DMS153 (cell line): ENCODE results near the gene GPLD1.
"Not testable (repeated sequence)": the region's sequence is repeated elsewhere in the genome, so short reads cannot be mapped to it uniquely, and the experiment has no call there.

ENCODE experiments used
- DNase-seq: peaks from one replicate; lab custom pipeline; 2025; lab: John Stamatoyannopoulos, UW

Gene GPLD1

GRCh38 chr6:24410622-24411021, 78.8 kb downstream of the GPLD1 start:
- DNase-seq = no peak

GRCh38 chr6:24408719-24409410, 80.5 kb downstream of the GPLD1 start:
- no peak for DNase-seq

DNA sequence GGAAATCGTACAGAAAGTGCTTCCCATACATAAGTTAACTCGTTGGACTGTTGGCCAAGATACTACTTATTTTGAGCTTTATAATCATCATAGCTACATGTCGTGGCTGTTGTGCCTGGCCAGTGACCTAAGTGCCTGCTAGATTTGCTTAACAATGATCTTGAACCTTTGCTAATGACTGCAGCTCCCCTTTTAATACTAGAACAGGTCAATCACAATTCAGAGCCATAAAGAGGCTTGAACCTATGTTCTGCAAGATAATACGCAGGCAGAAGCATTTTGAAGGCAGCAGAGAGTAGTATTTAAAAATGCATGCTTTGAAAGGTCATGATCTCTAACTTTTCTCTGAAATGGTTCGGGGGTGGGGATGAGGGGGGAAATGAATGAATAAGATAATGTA, 84.1 kb downstream of the GPLD1 start:
- DNase-seq = no peak

- no peak for DNase-seq
Observed at GRCh38 chr6:24403501-24403824, 85.9 kb downstream of the GPLD1 start.

GRCh38 chr6:24402697-24403500, 86.5 kb downstream of the GPLD1 start, which contains the start of gene MRS2:
MRS2 (plus strand) TSS chr6:24402936; CDS start chr6:24403047, 111 bp downstream.
- peak; percentile 93 for DNase-seq

DNA sequence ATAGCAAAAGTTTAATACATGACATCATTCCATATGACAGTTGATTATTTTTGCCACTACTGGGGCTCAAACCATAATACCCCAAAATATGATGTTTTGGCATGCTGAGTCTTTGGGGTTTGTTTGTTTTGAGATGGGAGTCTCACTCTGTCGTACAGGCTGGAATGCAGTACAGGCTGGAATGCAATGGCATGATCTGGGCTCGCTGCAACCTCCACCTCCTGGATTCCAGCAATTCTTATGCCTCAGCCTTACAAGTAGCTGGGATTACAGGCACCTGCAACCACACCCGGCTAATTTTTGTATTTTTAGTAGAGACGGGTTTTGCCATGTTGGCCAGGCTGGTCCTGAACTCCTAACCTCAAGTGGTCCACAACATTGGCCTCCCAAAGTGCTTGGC, 87.9 kb downstream of the GPLD1 start:
- DNase-seq = no peak

DNA sequence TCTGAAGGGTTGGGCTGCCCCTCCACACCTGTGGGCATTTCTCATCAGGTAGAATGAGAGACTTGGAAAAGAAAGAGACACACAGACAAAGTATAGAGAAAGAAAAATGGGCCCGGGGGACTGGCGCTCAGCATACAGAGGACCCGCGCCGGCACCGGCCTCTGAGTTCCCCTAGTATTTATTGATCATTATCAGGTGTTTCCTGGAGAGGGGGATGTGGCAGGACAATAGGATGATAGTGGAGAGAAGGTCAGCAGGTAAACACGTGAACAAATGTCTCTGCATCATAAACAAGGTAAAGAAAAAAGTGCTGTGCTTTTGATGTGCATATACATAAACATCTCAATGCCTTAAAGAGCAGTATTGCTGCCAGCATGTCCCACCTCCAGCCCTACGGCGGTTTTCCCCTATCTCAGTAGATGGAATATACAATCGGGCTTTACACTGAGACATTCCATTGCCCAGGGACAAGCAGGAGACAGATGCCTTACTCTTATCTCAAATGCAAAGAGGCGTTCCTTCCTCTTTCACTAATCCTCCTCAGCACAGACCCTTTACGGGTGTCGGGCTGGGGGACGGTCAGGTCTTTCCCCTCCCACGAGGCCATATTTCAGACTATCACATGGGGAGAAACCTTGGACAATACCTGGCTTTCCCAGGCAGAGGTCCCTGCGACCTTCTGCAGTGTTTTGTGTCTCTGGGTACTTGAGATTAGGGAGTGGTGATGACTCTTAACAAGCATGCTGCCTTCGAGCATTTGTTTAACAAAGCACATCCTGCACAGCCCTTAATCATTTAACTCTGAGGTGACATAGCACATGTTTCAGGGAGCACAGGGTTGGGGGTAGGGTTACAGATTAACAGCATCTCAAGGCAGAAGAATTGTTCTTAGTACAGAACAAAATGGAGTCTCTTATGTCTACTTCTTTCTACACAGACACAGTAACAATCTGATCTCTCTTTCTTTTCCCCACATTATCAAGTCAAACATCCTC, 89.0 kb downstream of the GPLD1 start:
- DNase-seq = not testable (repeated sequence)

GRCh38 chr6:24397631-24398030, 91.7 kb downstream of the GPLD1 start:
- no peak for DNase-seq

DNA sequence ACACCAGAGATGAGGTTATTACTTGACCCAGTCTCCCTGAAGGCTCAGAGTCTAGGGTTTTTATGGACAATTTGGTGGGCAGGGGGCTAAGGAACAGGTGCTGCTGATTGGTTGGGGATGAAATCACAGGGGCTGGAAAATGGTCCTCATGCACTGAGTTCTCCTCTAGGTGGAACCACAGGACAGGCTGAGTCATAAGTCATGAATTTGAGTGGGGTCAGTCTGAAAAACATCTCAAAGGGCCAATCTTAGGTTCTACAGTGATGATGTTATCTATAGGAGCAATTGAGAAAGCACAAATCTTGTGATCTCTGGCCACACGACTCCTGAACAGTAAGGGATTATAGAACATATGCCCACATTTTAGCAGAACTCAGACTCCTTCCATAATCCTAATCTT, 92.6 kb downstream of the GPLD1 start:
- DNase-seq = no peak

DNA sequence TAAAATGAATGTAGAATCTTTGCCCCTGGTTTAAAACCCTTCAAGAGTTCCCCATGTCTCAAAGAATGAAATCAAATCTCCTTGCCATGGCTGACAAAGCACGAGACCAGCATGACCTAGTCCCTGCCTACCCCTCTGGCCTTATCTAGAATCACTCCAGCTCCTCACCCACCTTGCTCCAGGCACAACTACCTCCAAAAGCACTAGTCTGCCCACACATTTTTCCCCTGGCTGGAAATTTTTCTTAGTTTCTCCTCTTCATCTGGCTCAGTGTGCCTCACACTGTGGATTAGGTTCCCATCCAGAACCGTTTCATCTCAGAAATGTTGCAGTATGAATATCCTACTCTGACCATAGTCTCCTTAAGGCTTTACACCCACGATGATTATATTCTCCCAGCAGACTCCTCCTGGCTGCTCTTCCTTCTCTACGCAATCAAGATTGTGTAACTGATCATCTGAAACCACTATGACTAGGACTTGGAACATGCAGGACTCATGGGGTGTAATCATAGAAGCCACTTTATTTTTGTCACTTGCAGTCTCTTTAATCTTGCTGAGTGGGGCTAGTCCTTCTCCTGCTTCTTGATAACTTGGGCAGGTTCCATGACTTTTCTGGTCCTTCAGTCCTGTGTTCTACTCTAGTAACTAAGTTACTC, 94.5 kb downstream of the GPLD1 start:
- no peak for DNase-seq

DNA sequence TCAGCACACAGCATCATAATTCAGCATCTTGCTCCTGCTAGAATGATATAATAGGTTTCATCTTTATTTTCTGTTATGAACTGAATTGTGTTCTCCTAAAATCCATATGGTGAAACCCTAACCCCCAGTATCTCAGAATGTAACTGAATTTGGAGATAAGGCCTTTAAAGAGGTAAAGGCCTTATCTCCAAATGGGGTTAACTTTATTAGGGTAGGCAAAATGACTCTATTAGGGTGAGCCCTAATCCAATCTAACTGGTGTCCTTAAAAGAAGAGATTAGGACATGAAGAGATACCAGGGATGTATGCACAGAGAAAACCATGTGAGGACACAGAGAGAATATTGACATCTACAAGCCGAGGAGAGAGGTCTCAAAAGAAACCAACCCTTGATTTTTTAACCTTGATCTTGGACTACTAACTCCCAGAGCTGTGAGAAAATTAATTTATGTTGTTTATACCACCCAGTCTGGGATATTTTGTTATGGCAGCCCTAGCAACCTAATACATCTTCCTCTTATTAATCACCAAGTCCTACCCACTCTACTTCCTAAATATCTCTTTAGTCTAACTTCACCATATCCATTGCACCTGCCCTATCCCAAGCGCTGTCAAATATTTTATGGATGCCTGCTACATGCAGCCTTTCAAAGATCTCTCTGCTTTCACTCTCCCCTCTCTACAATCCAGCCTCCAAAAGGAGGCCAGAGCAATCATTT, 95.2 kb downstream of the GPLD1 start:
- no peak for DNase-seq

DNA sequence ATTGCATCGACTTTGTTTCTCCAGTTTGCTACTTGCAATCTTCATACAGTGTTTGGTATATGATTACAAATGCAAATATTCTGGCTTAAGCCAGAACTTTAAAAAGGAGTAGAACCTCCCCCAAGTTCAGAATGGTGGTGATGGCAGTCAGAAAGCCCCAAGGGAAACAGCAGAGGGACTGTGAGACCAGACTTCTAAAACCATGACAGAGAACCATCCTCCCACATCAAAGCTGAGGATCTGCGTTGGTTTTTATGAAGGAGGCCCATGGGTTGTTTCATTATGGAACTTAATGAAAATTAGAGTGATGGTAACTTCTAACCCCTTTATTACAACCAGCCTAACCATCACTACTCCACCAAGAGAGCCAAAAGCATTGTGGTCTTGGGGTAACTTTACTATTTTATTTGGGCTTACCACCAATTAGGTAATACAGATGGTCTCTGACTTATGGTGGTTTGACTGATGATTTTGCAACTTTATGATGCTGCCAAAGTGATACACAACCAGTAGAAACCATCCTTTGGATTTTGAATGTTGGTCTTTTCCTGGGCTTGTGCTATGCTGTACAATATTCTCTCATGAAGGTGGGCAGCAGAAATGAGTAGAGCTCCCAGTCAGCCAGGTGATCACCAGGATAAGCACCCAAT, 97.5 kb downstream of the GPLD1 start:
- DNase-seq = no peak

DNA sequence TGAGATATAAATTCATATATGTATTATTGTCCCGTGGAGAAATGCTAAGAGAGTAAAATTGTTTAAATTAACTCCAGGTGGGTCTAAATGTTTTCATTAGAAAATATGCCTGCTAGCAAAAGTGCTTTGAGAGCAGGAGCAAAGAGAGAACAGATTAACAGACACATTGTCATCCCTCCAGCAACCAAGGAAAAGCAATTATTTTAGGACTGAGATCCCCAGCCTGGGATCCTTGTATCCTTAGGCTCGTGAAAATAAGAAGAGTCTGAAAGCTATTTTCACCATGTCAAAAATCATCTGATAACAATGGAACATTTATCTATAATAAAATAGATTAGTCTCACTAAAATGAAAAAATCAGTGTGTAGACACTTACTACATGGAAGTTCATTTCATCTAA, 98.2 kb downstream of the GPLD1 start:
- DNase-seq = no peak

GRCh38 chr6:24387818-24388217, 101.6 kb downstream of the GPLD1 start:
- no peak for DNase-seq

- DNase-seq = no peak
Observed at GRCh38 chr6:24385536-24386269, 103.7 kb downstream of the GPLD1 start.

DNA sequence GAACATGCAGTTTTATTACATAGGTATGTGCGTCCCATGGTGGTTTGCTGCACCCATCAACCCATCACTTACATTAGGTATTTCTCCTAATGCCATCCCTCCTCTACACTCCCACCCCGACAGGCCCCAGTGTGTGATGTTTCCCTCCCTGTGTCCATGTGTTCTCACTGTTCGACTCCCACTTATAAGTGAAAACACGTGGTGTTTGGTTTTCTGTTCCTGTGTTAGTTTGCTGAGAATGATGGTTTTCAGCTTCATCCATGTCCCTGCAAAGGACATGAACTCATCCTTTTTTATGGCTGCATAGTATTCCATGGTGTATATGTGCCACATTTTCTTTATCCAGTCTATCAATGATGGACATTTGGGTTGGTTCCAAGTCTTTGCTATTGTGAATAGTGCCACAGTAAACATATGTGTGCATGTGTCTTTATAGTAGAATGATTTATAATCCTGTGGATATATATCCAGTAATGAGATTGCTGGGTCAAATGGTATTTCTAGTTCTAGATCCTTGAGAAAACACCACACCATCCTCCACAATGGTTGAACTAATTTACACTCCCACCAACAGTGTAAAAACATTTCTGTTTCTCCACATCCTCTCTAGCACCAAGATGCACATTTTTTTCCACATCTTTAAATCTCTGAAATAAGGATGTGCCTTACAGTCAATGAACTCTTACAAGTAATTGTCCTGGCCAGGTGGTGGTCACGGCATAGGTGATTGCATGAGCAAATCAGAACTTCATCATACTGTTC, 104.8 kb downstream of the GPLD1 start:
- DNase-seq = not testable (repeated sequence)

DNA sequence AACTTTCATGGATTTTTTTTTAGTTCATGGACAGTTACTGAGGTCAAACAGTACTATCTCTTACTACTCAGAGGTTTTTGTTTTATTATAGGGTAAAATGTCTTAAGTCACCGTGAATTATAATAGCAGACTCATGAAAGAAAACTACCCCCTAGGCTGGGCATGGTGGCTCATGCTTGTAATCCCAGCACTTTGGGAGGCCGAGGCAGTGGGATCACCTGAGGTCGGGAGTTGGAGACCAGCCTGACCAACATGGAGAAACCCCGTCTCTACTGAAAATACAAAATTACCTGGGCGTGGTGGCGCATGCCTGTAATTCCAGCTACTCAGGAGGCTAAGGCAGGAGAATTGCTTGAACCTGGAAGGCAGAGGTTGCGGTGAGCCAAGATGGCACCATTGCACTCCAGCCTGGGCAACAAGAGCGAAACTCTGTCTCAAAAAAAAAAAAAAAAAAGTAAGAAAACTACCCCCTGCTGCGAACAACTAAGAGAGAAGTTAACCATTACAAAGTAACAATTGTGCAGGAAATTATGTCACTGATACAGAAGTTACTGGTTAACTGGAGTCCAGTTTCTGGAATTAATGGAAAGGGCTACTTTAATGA, 106.4 kb downstream of the GPLD1 start:
- not testable (repeated sequence) for DNase-seq

DNA sequence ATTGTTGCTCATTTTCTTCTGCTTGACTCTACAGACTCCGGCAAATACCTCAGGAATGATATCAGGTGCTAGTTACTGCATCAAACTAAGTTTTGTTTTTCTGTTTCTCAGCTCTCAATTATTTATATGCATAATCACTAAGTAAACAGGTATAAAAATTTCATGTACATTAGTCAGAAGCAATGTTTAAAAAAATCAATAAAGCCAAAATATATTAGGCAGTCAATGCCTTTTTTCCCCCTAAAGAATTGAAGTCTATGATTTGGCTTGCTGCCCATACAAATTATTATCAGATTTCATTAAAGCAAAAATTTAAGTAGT, 107.2 kb downstream of the GPLD1 start:
- DNase-seq = no peak
